GM21737 (cell line): ENCODE measurements around the gene PPA2.
"Not testable (repeated sequence)": the region's sequence is repeated elsewhere in the genome, so short reads cannot be mapped to it uniquely, and the experiment has no call there.

Source experiments
- ATAC-seq: cut with Tn5 transposase; IDR thresholded peaks from one replicate; pipeline ENCODE4 v1.9.1; 2021; ENCODE audit warnings: mild to moderate bottlenecking, moderate library complexity; ENCODE audit not compliant: unreplicated experiment

Gene PPA2

DNA sequence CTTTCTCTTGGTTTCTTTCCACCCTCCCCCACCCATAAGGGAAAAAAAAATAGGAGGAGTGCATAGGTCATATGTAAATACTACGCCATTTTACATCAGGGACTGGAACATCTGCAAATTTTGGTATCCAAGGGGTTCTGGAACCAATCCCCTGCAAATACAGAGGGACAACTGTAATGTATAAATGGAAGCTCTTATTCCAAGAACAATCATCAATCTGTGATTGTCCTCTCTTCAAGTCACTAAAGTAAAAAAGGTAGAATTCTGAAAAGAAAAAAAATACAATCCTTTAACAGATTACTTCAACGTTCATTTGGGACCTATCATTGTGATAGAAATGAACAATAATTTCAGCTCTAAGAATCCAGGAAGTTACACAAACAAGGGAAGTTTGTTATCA lies 13.6 kb downstream of the PPA2 start:
- ATAC-seq = no peak

DNA sequence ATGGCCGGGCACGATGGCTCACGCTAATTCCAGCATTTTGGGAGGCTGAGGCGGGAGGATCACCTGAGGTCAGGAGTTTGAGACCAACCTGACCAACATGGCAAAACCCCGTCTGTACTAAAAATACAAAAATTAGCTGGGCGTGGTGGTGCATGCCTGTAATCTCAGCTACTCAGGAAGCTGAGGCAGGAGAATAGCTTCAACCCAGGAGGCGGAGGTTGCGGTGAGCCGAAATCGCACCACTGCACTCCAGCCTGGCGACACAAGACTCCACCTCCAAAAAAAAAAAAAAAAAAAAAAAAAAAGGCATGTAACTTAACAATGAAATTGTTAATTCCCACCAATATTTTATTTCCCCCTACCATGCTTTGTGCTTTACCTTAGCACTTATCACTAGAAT lies 15.3 kb downstream of the PPA2 start:
- ATAC-seq = not testable (repeated sequence)

DNA sequence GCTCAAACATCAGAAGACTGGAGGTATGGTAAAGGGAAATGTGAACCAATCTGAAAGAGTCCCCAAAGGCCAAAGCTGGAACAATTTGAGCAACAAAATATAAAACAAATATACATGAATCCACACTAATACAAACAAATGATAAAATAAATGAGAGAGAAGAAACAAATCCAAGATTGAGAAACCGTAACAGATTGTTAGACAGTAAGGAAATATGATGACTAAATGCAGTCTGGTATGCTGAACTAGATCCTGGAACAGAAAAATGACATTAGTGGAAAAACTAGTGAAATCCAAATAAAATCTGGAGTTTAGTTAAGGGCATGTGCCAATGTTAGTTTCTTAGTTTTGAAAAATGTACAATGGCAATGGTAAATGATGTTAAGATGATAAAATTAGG lies 15.9 kb downstream of the PPA2 start:
- no peak for ATAC-seq

DNA sequence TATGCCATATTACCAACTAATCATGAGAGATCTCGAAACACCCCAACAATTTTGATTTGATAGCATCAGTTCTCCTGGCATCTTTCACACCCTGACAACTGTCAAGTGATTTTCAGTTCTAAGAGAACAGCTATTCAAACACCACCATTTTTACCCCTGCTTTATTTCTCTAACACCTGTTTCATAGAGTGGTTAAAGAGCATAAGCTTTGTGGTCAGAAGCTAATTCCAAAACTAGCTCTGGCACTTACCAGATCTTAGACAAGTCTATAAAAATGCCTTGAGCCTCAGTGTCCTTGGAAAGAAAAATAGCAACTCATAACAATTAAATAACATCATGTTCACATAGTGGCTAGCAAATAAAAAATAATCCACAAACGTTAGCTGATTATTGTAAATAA lies 17.9 kb downstream of the PPA2 start:
- no peak for ATAC-seq

DNA sequence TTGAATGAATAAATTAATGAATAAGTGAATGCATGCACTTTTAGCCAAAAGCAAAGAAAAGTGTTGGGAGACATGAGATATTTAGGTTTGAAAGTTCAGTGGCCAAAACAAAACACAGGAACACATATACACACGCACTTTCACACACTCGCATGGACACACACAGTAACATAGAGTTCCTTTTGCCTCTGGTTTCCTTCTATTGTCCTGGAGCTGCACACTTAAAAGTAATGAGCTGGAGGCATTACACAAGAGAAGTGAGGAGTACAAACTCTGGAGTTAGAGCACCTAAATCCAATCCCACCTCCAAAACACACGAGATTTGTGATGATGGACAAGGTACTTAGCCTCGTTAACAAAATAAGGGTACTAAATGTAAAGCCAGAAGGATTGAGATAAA lies 18.7 kb downstream of the PPA2 start:
- ATAC-seq = no peak

DNA sequence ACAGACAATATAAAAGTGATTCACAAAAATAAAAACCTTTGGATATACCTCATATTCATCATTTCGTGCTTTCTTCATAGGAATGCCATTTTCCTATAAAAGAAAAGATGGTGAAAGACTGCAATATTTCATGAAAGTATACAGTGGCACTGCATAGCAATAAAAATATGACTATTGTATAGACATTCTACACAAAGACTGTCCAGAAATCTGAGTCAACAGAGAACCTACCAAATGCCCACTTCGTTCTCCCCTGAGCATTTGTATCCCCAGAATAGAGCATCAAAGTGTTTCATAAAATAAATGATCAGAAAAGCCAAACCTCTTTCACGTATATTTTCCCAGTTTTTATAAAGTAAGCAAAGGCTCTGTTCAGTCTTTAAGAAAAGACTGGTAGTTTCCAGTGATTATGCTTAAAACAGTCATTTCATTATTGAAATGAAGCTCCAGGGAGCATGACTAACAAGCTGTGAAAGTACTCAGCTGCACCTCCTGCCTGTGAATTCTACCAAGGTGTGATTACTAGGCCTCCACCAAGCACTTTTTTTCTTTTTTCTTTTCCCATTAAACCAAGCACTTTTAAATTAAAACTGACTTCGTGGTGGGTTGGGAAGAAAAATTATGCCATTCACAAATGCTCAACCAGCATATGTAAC lies 20.2 kb downstream of the PPA2 start:
- ATAC-seq = peak; percentile 77

DNA sequence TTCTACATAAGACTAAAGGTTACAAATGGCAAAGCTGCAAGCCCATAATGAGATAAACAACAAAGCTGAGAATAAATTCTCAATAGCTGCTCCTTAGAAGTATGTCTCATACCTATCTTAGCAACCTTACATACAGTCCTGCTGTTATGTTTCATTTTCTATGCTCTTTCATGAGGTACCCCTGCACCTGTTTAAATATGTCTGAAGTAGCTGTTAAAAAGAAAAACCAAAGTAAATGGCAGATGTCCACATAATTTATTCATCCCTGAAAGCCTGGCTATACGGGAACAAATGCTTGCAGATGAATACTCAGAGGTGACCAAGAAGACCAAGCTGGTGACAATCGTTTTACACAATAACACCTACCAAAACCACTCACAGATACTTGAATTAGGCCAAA lies 22.5 kb downstream of the PPA2 start:
- ATAC-seq = no peak

DNA sequence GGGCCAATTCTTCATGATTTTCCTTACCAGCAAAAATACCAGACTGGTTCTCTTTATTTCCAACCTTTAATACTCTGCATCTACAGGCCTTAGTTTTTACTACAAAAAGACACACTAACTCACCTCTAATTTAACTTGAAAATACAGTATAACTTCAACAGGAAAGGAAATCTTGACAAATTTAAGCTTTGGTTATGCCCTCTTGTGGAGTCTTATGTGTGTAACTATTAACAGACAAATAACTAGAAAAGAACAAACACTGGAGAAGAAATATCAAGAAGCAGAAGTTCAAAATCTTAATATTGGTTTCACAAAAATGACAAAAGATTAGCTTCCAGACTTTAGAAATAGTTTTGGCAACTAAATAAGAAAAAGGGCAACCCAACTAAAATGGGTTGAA lies 33.0 kb downstream of the PPA2 start:
- no peak for ATAC-seq

DNA sequence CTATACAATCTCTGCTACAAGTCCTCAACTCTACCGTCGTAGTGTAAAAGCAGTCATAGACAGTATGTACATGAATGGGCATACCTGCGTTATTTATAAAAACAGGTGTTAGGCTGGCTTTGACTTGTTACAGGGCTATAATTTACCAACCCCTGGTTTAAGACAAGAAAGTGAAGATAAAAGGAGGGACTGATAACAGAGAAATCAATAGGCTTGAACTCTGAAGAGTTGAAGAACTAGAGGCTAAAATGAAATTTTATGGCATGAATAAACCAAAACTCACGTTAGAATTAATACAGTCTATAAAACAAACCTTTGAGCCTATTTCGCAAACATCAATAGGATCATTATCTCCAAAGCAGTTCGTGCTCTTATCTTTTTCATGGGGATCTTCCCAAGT lies 36.2 kb downstream of the PPA2 start:
- ATAC-seq = no peak

DNA sequence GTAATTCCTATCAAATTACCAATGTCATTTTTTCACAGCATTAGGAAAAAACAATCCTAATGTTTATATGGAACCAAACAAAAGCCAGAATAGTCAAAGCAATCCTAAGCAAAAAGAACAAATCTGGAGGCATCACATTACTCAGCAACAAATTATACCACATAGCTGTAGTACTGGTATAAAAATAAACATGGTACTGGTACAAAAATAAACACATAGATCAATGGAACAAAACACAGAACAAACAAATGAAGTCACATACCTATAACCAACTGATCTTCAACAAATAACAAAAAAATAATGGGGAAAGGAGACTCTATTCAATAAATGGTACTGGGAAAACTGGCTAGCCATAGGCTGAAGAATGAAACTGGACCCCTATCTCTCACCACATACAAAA lies 37.4 kb downstream of the PPA2 start:
- ATAC-seq = no peak

DNA sequence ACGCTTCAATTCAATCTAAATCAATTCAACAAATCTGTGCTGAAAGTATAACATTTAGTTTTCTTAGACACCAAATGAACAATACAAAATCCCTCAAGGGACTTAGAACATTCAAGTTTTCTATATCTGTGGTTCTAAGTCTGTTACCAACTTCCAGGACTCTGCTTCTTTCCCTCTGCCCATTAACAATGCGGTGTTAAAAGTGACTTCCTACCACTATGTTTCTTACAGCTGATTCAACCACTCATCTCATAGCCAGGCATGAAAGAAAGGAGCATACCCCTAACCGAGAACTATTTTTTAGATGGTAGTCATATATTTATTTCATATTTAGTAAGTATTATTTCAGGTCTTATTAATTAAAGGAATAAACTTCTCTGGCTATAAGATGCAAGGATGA lies 38.9 kb downstream of the PPA2 start:
- ATAC-seq = no peak

DNA sequence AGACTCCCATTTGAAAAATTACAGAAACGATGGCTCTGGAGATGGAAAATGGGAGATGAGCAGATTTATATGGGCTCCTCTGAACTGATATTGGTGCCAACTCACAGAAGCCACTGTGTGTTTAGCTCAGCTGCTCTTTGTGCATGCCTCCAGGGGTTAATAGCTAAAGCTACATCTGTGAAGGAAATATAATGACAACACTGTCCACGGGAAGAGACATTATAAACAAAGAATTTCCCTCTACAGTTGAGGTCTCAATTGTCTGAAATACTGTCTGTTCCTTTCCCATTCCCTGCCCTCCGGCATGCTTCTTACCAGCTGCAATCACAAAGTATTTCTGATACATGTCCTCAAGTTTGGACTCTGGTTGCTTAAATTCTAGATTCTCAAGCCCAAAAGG lies 40.4 kb downstream of the PPA2 start:
- no peak for ATAC-seq

DNA sequence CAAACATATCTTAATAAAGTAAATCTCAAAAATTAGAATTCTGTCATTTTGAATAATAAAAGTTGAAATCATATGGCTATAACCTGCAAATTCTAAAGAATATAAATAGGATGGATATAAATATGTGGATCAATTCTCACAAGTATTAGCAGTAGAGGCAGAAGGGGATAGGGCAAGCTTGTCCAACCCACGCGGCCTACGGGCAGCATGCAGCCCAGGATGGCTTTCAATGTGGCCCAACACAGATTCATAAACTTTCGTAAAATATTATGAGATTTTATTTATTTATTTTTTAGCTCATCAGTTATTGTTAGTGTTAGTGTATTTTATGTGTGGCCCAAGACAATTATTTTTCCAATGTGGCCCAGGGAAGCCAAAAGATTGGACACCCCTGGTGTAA lies 41.4 kb downstream of the PPA2 start:
- ATAC-seq = no peak

DNA sequence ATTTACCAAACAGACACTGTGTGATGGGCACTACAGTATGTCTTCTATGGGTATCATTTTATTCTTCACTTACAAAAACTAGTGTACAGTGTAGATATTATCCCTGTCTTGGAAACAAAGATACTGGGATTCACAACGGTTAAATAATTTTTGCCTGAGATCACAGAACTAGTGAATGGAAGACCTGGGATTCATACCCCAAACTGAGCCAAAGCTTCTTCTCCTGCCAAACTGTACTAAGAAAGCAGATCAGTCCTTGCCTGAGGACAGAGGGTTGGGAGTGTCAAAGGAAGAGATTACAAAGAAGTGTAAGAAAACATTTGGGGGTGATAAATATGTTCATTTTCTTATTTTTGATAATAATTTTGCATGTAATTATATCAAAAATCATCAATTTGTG lies 43.1 kb downstream of the PPA2 start:
- ATAC-seq = no peak

DNA sequence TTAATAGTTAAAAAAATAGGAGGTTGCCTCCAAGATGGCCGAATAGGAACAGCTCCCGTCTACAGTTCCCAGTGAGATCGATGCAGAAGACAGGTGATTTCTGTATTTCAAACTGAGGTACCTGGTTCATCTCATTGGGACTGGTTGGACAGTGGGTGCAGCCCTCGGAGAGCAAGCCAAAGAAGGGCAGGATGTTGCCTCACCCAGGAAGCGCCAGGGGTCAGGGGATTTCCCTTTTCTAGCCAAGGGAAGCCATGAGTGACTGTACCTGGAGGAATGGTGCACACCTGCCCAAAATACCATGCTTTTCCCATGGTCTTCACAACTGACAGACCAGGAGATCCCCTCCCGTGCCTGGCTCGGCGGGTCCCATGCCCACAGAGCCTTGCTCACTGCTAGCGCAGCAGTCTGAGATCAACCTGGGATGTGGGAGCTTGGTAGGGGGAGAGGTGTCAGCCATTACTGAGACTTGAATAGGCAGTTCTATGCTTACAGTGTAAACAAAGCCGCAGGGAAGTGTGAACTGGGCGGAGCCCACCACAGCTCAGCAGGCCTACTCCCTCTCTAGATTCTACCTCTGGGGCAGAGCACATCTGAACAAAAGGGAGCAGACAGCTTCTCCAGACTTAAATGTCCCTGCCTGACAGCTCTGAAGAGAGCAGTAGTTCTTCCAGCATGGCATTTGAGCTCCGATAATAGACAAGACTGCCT lies 47.5 kb downstream of the PPA2 start:
- no peak for ATAC-seq

DNA sequence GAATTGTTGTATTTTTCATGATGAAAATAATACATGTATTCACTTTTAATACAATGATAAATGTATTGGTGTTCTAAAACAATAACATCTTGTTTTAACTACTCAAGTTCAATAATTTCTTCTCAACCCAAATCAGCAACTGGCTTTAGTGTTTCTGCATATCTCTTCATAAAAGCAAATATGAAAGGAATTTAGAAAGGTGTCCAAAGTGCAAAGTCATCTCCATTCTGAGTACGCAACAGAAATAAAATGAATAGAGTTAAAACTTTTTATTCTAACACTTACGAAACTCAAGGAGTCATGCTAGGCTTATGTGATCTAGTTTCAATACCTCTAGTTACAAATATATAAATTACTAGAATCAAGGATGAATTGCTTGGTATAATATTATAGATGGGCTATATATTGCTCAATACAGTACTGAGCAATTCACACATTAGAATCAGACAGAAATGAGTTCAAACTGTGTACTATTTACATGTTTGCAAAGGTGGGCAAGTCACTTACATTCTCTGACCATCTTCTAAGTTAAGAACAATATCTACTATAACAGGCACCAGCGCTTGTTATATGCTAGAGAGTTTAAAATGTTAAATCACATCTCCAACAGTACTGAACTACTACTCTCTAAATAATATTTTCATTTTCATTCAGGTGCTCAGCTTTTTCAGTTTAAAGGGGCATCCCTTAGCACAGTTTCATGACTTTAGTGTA lies 51.5 kb downstream of the PPA2 start:
- no peak for ATAC-seq

DNA sequence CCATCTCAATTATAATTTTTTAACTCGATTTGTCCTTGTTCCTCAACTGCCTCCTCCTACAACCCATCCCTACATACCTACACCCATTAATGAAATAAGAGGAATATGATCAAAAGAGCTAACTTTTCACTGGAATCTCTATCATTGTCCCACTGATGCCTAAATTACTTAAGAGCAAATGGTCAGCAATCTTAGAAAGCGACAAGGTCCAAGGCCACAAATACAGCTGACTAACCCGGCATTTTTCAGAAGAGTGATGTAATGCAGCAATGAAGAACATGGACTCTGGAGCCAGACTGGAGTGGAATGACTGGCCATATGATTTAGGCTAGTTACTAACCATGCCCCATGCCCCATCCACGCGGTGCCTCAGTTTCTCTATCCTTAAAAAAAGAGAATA lies 56.2 kb downstream of the PPA2 start:
- ATAC-seq = no peak

DNA sequence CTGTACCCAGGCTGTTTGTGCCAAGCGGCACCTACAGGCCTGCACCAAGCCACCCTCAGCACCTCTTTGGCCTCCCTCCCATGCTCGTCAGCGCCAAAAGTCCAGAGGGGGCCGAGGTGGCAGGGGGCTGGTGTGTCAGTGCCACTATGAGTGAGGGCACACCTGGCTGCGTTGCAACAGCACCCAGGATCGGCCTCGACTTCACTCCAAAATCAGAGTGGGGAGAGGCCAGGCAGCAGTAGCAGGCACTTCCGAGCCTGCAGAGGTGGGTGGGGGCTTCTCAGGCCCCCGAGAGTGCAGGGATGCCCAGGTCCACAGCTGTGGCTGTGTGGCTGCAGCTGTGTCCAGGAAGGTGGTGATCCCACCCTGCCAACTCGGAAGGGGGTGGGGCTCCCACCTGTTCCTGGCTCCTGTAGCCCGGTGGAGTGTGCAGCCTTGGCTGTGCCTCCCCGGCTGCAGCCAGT lies 58.5 kb downstream of the PPA2 start:
- ATAC-seq = no peak

DNA sequence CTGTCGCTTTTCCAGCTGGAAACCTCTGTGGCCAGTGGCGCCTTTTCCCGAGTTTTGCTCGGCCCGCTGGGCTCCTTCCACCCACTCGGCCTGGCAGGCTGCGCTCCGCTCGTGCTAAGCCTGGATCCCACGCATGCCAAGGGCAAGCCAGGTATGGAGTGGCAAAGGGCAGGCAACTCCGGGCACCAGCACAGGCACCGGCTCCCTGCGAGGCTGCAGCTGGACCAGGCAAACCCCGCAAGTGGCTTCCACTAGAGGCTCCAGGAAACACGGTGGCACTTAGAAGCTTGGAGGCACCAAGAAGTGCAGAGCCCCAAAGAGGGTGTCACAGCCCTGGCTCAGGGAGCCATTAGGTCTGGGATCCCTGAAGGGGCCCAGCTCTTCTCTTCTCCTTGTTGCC lies 59.5 kb downstream of the PPA2 start:
- ATAC-seq = no peak

DNA sequence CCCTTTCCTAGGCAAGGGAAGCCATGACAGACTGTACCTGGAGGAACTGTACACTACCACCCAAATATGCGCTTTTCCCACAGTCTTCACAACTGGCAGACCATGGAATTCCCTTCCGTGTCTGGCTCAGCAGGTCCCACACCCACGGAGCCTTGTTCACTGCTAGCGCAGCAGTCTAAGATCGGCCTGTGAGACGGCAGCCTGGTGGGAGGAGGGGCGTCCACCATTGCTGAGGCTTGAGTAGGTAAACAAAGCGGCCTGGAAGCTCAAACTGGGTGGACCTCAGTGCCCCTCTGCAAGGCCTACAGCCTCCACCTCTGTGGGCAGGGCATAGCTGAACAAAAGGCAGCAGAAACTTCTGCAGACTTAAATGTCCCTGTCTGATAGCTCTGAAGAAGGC lies 64.7 kb downstream of the PPA2 start:
- not testable (repeated sequence) for ATAC-seq

DNA sequence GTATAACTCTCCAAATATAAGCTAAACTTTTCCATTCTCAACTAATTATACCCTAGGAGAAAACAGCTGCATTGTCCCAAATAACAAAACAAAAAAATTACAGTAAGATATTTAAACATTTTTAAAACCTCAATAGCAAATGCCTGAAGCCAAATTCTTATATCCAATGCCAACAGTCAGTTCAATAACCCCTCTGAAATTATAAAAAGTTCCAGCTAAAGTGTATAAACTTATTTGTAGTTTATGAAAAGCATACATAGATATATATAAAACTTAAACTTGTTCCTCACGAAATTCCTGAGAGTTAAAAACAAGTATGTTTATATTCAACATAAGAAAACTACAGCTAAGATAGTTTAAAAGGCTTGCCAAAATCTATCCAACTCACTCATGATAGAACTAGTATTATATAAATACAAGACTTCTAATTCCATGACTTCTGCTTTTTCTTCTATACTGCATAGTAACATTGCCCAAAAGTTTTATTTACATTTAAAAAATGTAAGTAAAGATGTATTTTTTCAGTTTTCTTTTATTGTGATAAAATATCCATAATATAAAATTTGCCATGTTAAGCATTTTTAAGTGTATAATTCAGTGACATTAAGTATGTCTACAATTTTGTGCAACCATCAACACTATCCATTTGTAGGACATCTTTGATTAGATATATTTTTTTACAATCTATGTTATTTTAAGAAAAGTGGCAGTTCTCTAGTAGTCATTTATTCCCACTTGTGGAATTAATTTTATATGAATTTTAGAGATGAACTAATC lies 72.8 kb downstream of the PPA2 start:
- no peak for ATAC-seq
